Measurements from ENCODE around the gene LRRFIP1. TPM values are rescaled to one million over a fixed set of nuclear protein-coding genes. Genes with fewer than 3 reads are reported as not detected.

The LRRFIP1 gene
- polyA plus RNA-seq, 1 donor from 2014 or later: 123 TPM

DNA sequence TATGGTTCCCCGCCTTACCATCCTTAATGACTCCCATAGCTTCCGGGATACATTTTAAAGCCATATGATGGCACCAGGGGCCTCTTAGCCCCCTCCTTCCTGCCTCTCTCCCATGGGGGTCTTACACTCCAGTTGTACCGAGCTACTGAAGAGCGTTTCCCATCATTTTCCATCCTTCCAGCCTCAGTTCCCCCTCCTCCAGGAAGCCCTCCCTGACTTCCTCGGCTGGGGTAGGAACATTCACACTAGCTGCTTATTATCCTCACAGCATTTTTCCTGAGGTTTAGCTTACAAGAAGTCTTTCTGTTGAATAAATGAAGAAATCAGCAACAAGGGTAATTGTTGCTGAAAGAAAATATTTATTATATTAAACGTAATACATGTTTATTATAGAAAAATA lies 41.1 kb downstream of the LRRFIP1 start:
- Mint-ChIP-seq H3K4me1 (peaks cover 24 to 32% (median 31%) of the 10 kb centered on the region in 3 donors), H3K4me3 (peak overlapping the region in 1 of 4 donors; percentile 20), H3K27me3 (peaks cover 24% of the 10 kb centered on the region), H3K9me3 (no peaks in the 10 kb centered on the region), H3K36me3 (no peaks in the 10 kb centered on the region), H3K27ac (peak overlapping the region in 1 of 3 donors; percentile 23)

DNA sequence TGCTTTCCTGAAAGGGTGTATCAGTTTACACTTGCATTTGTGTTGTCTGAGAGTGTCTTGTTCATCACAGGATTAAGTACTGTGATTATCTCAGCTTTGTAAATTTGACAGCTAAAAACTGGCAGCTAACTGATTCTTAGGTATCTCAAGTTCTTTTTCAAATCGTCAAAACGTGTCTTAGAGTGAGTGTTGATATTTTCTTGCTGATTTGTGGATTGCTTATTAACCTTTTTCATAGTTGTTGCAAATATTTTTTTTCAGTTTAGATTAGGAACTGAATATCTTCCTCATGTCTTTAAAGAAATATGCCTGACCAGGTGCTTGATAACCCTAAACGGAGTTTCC lies 41.9 kb downstream of the LRRFIP1 start:
- Mint-ChIP-seq H3K9me3 (no peaks in the 10 kb centered on the region), H3K4me1 (peaks cover 30 to 39% (median 37%) of the 10 kb centered on the region in 3 donors), H3K27ac (peak overlapping the region in 2 of 3 donors; percentile 4 to 62), H3K27me3 (peaks cover 22% of the 10 kb centered on the region), H3K4me3 (peak overlapping the region; percentile 3 to 78 (median 42)), H3K36me3 (no peaks in the 10 kb centered on the region)

DNA sequence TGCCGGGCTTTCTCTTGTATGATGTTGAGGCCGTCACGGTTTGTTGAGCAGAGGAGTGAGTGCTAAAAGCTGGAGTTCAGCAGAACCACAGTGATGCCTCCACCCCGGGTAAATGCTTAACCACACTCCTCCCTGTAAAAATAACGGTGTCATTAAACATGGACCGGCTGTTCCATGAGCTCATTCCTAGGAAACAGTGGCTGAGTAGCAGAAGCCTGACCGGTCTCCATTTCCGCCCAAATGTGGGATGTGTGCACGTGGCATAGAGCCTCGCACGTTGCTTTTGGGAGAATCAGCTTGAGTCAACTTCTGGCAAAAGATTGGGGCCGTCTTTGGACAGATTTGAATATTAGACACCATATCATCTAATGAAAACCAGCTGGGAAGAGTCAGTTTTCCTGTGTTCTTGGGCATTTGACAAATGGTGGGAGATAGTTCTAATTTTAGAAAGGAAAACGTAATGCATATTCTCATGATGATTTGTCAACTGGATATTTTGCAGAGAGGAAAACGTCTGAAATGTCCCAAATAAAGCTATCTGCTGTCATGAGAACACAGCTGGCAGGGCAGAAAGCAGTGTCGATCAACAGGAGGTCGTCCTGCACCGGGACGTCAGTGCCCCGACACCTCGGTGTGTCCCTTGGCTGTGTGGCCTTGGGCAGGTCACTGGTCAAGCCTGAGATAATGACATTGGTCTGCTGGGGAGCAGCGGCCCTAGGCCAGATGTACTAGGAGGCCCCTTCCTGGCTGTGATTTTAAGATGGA lies 42.4 kb downstream of the LRRFIP1 start:
- H3K27me3 Mint-ChIP-seq: peaks cover 18% of the 10 kb centered on the region
- H3K4me3 Mint-ChIP-seq: peak overlapping the region; percentile 3 to 78 (median 42)
- H3K9me3 Mint-ChIP-seq: no peaks in the 10 kb centered on the region
- no peaks in the 10 kb centered on the region for H3K36me3 Mint-ChIP-seq
- peak overlapping the region in 2 of 3 donors; percentile 4 to 62 for H3K27ac Mint-ChIP-seq
- peaks cover 31 to 43% (median 37%) of the 10 kb centered on the region in 3 donors for H3K4me1 Mint-ChIP-seq

DNA sequence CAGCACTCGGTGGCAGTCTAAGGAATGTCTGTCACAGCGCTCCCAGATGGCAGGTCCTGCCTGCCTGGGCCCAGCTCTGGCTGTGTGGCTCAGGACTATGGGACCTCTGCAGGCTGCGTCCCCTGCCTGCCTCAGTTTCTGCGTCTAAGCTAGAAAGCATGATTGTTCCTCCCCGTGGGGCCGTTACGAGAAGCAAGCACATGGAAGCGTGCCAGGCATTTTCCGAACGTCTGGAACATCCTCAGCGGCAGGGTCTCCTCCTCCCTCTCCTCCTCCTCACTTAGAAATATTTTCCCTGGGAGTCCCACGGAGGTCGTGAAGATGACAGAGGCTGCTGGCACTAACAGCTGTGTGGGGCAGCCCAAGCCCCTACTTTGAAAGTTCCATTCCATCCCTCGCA lies 43.3 kb downstream of the LRRFIP1 start:
- H3K36me3 Mint-ChIP-seq: no peaks in the 10 kb centered on the region
- peaks cover 37 to 50% (median 44%) of the 10 kb centered on the region in 3 donors for H3K4me1 Mint-ChIP-seq
- H3K4me3 Mint-ChIP-seq: peak overlapping the region in 1 of 4 donors; percentile 4
- peaks cover 18% of the 10 kb centered on the region for H3K27me3 Mint-ChIP-seq
- H3K9me3 Mint-ChIP-seq: no peaks in the 10 kb centered on the region
- peak overlapping the region in 1 of 3 donors; percentile 30 for H3K27ac Mint-ChIP-seq

DNA sequence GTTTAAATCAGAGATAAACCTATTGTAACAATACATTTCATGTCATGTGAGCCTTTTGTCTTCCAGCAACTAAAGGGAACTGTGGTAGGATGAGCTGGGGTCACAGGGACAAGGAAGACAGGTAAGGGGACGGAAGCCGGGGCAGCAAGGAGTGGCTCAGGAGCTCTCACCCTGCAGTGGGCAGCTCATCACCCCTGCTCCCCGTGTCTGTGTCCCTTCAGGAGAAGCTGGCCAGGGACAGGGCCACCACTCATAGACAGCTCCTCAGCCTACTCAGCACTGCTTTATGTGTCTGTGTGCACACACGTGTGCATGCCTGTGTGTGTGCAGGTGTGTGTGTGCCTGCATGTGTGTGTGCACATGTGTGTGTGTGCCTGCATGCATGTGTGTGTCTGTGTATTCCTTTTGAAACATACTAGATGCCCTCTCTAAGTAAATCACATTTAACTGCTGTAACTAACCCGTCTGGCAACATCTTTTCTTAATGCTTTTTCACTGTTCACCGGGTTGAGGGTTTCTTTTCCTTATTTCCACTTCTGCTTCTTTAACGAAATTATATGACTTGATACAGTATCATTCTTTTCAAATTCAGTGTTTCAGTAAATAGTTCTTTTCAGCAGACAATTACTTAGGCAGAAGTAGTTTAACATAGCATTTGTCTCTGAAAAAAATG lies 44.2 kb downstream of the LRRFIP1 start:
- peak overlapping the region; percentile 23 to 30 (median 25) for H3K27ac Mint-ChIP-seq
- peaks cover 33 to 53% (median 45%) of the 10 kb centered on the region in 3 donors for H3K4me1 Mint-ChIP-seq
- H3K4me3 Mint-ChIP-seq: peak overlapping the region in 3 of 4 donors; percentile 22 to 71 (median 37)
- H3K36me3 Mint-ChIP-seq: no peaks in the 10 kb centered on the region
- H3K9me3 Mint-ChIP-seq: no peaks in the 10 kb centered on the region
- peaks cover 16% of the 10 kb centered on the region for H3K27me3 Mint-ChIP-seq

DNA sequence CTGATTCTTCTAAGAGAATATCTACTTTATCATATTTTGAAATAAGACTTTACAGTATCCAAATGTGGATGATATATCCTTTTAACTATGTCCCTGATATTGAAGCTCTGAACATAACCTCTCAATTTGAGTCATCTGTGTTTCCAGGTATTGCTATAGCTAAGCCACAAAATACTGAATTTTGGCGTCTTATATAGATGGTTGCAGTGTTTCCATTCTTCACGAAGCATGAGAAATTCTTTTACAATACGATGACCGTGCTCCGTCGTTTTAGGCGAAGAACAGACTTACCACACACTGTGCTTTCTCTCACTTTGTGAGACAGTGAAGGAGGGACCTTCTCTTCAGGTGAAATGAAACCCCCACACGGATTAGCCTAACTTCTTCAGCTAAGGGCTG lies 45.3 kb downstream of the LRRFIP1 start:
- Mint-ChIP-seq H3K9me3 (no peaks in the 10 kb centered on the region), H3K4me3 (peak overlapping the region; percentile 81 to 97 (median 90)), H3K27me3 (peaks cover 13% of the 10 kb centered on the region), H3K36me3 (no peaks in the 10 kb centered on the region), H3K4me1 (peaks cover 34 to 63% (median 52%) of the 10 kb centered on the region in 3 donors), H3K27ac (peak overlapping the region; percentile 94 to 100 (median 99))

DNA sequence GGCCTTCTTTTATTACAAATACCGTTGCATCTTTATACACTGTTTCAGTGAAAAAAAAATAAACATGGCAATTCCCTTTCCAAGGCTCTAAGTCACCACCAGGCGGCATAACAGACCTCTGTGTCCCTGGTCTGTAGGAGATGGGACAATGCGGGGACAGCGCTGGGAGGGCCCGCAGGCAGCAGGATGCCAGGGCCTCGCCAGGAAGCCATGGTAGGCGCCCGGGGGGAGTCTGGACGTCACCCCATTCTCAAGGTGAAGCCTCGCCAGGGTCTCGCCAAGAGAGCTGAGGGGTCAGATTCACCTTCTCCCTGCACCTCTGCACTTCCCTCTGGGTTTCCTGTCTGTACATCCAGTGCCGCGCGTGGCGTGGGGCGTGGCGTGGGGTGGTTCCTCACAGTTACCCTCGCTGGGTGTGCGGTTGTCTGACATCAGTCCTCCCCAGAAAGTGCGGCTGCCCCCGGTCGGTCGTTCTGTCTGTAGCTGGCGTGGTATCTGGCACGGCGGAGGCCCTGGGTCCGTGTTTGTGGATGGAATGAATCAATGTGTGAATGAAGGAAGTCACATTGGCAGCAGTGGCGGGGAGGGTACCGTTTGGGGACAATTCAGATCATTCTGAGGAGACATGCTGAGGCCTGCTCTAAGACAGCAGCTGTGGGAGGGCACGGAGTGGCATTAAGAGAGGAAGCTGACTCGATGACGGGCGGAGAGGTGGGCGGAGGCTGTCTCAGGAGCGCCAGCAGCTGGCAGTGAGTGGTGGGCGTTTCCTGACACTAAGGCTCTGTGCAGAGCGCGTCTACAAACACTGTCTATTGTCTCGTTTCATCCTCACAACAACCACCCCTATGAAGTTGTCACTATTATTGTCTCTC lies 46.0 kb downstream of the LRRFIP1 start:
- no peaks in the 10 kb centered on the region for H3K36me3 Mint-ChIP-seq
- H3K27ac Mint-ChIP-seq: peak overlapping the region; percentile 94 to 100 (median 99)
- H3K27me3 Mint-ChIP-seq: peaks cover 11% of the 10 kb centered on the region
- H3K9me3 Mint-ChIP-seq: no peaks in the 10 kb centered on the region
- H3K4me1 Mint-ChIP-seq: peaks cover 39 to 66% (median 57%) of the 10 kb centered on the region in 3 donors
- peak overlapping the region; percentile 81 to 97 (median 90) for H3K4me3 Mint-ChIP-seq

DNA sequence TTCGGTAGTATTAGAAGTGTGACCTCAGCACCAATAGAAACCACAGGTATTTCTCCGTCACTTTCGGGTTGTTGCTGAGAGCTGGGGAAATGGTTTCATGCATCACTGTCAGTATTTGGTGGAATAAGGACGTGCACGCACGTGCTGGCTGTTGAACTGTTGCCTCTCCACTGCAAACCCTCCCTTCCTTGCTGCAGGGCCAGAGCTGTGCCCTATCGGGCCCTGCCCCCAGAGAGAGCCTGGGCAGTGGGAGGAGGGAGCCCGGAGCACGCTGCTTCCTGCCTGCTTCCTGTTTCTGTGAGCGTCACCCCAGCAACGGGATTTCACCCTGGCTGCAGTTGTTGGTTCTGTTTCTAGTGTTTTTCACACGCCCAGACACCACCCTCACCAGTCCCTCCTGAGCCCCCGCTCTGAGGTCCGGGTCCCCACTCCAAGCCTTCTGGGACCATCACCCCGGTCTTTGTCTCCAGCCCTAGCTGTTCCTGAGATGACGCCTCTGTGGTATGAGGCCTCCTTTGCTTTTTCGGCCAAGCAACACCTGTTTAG lies 47.4 kb downstream of the LRRFIP1 start:
- H3K4me1 Mint-ChIP-seq: peaks cover 35 to 62% (median 55%) of the 10 kb centered on the region in 3 donors
- H3K27me3 Mint-ChIP-seq: peaks cover 7% of the 10 kb centered on the region
- no peaks in the 10 kb centered on the region for H3K36me3 Mint-ChIP-seq
- peak overlapping the region; percentile 94 to 100 (median 99) for H3K27ac Mint-ChIP-seq
- H3K9me3 Mint-ChIP-seq: no peaks in the 10 kb centered on the region
- peak overlapping the region; percentile 81 to 97 (median 90) for H3K4me3 Mint-ChIP-seq

DNA sequence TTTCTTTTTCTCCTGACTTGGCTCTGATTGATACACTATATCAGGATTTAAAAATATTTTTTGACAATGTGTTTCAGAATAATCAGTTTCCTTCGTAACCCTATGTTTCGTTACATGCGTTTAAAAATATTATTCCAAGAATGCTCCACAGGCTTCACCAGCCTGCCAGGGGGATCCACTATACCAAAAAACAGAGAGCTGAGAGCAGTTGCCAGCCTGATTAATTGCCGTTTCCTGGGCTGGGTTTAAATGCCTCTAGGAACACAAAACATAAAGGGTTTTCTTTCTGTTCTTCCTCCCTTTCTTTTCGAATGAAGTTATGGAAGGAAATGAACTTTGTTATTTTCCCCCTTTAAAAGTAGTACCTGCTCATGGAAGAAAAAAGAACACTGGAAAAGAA lies 47.9 kb downstream of the LRRFIP1 start:
- H3K4me3 Mint-ChIP-seq: peak overlapping the region; percentile 81 to 97 (median 90)

DNA sequence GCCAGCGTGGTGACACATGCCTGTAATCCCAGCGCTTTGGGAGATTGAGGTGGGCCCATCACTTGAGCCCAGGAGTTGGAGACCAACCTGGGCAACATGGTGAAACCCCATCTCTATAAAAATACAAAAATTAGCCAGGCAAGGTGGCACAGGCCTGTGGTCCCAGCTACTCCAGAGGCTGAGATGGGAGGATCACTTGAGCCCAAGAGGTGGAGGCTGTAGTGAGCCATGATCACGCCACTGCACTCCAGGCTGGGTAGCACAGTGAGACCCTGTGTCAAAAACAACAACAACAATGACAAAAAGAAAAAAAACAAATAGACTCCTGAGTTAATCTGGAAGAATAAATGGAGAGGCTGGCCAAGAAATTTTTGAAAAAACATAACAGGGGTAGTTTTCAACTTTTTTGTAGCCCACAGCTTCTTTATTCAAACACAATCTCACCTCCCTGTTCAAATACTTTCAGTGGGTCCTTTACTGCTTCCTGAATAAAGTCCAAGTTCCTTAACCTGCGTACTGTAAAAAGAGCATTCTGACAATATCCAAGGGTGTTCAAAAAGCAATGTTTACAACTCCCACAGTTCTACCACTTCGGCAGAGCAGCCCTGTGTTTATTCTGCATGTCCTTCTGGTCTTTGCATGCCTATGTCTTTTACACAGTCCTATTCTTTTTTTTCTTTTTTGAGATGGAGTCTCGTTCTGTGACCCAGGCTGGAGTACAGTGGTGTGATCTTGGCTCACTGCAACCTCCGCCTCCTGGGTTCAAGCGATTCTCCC lies 53.5 kb downstream of the LRRFIP1 start:
- no peaks in the 10 kb centered on the region for H3K9me3 Mint-ChIP-seq

More for the DNA sequence above, 47.9 kb downstream of the LRRFIP1 start:
- Mint-ChIP-seq H3K4me1 (peaks cover 35 to 58% (median 54%) of the 10 kb centered on the region in 3 donors), H3K27ac (peak overlapping the region; percentile 94 to 100 (median 99)), H3K36me3 (peaks cover under 1% of the 10 kb centered on the region), H3K9me3 (no peaks in the 10 kb centered on the region), H3K27me3 (peaks cover 7% of the 10 kb centered on the region)

DNA sequence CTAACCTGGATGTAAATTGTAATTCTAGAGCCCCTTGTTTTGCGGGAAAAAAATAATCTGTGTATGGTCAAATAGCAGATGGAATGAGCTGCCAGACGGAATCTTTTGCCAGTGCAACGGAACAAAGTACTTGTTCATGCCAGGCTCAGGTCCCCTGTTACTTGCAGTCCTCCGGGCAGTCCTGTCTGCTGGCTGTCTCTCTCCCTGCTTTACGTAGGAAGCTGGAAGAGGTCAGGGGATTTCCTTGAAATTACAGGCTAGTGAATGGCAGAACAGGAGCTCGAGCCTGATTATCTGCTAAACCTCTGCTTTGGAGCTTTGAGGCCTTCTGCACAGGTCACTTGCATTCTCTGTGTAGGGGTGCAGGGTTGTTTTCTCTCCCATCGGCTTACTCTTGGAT lies 54.8 kb downstream of the LRRFIP1 start:
- no peak overlapping the region for H3K27ac Mint-ChIP-seq

More for the DNA sequence above, 53.5 kb downstream of the LRRFIP1 start:
- H3K27me3 Mint-ChIP-seq: peaks cover 4% of the 10 kb centered on the region
- peaks cover 2% of the 10 kb centered on the region for H3K36me3 Mint-ChIP-seq
- H3K4me3 Mint-ChIP-seq: no peak overlapping the region
- H3K4me1 Mint-ChIP-seq: peaks cover 17 to 35% (median 26%) of the 10 kb centered on the region in 3 donors
- H3K27ac Mint-ChIP-seq: peak overlapping the region in 1 of 3 donors; percentile 57

DNA sequence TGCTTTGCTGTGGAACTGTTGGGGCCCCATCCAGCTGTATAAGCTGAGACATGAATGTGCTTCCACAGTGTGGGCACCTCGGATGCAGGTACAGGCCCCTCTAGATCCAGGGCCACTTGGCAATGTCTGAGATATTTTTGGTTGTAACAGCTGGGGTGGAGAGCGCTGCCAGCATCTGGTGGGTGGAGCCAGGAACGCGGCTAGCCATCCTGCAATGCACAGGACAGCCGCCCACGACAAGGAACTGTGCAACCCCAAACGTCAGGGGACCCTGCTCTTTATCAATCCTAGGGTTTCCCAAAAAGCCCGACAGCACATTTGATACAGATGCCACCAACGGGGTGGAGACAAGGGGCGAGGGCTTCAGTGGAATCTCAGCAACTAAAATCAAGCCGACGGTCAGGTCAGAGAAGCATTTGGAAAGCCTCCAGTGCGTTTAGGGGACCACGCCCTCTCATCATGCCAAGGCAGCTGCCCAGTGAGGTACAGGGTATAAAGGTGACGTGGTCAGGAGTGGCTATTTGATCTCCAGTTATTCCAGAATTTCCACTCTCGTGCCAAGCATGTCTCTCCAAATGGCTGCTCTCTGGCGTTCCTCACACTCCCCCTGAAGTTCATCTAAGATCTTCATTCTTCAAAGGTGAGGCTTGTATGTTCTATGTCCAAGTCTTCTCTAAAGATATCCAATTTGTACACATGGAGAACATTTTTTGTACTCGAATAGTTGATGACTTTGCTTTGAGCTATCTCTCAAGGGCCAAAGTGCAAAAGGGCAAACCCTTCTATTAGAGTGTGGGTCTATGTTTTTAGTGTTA lies 55.7 kb downstream of the LRRFIP1 start:
- Mint-ChIP-seq H3K36me3 (peaks cover 2% of the 10 kb centered on the region), H3K4me1 (peaks cover 15 to 35% (median 23%) of the 10 kb centered on the region in 3 donors), H3K27me3 (peaks cover 4% of the 10 kb centered on the region), H3K4me3 (peak overlapping the region in 1 of 4 donors; percentile 29), H3K27ac (no peak overlapping the region), H3K9me3 (no peaks in the 10 kb centered on the region)

More for the DNA sequence above, 54.8 kb downstream of the LRRFIP1 start:
- peak overlapping the region in 1 of 4 donors; percentile 30 for H3K4me3 Mint-ChIP-seq
- H3K9me3 Mint-ChIP-seq: no peaks in the 10 kb centered on the region
- H3K36me3 Mint-ChIP-seq: peaks cover 2% of the 10 kb centered on the region
- H3K27me3 Mint-ChIP-seq: peaks cover 4% of the 10 kb centered on the region
- H3K4me1 Mint-ChIP-seq: peaks cover 15 to 36% (median 26%) of the 10 kb centered on the region in 3 donors

DNA sequence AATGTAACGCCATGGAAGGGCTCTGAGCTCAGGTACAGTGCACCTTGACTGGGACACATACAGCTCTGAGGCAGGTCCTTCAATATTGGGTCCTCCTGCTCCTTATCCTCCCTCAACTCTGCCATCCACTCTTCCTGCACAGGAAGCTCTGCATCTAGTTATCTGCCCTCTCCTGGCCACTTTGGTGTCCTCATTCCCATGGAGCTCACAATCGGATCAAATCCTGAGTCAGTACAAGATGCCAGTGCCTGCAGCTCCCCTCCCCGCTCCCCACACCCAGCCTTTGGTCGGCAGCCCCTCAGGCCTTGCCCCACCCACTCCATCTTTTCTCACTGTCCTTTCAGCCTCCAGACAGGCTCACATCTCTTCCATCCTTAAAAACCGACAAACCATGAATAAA lies 58.0 kb downstream of the LRRFIP1 start:
- H3K27ac Mint-ChIP-seq: peak overlapping the region in 1 of 3 donors; percentile 99
- no peaks in the 10 kb centered on the region for H3K9me3 Mint-ChIP-seq
- H3K36me3 Mint-ChIP-seq: peaks cover 5% of the 10 kb centered on the region
- H3K4me1 Mint-ChIP-seq: peaks cover 17 to 44% (median 37%) of the 10 kb centered on the region in 3 donors
- no peak overlapping the region for H3K4me3 Mint-ChIP-seq
- H3K27me3 Mint-ChIP-seq: peaks cover 3% of the 10 kb centered on the region

Measured in IgD-negative memory B cell (primary cell).